WTC11 (cell line): Measurements from ENCODE around the gene KPNA3. TPM values are rescaled to one million over a fixed set of nuclear protein-coding genes. Genes with fewer than 3 reads are reported as not detected.

Source experiments
- ATAC-seq: fragments of 200-7000 bp; cut with Tn5 transposase; 2 replicates; pipeline ENCODE4 v1.10.0; 2021; ENCODE audit warnings: mild to moderate bottlenecking, moderate library complexity
- CTCF ChIA-PET: fragments of 300-600 bp; sonication (Branson Sonifier 250); formaldehyde crosslinking; loops from one replicate; lab custom pipeline; 2021; ENCODE audit warnings: antibody characterized with exemption; lab: Charles Lee
- POLR2A ChIA-PET: fragments of 350-600 bp; sonication (Branson Sonifier 250); formaldehyde crosslinking; loops from one replicate; lab custom pipeline; 2021; ENCODE audit warnings: antibody characterized with exemption; lab: Charles Lee
- DNase-seq: peaks from one replicate; pipeline ENCODE4 v3.0.0; 2021; ENCODE audit warnings: low spot score
- H3K27ac Mint-ChIP-seq: 2 replicates; pipeline ENCODE4 v1.8.0; 2021; ENCODE audit warnings: mixed read lengths
- H3K27me3 Mint-ChIP-seq: 2 replicates; pipeline ENCODE4 v1.8.0; 2021; ENCODE audit warnings: low read depth, mild to moderate bottlenecking, moderate library complexity, mixed read lengths
- H3K36me3 Mint-ChIP-seq: 2 replicates; pipeline ENCODE4 v1.8.0; 2021; ENCODE audit warnings: mixed read lengths
- H3K4me1 Mint-ChIP-seq: 2 replicates; pipeline ENCODE4 v1.8.0; 2022; ENCODE audit warnings: mixed read lengths
- H3K4me3 Mint-ChIP-seq: 2 replicates; pipeline ENCODE4 v1.8.0; 2021; ENCODE audit warnings: mild to moderate bottlenecking, moderate library complexity, mixed read lengths
- H3K9me3 Mint-ChIP-seq: 2 replicates; pipeline ENCODE4 v1.8.0; 2021; ENCODE audit warnings: mixed read lengths
- CREB1 ChIP-seq: sonication (generic); formaldehyde crosslinking; IDR thresholded peaks from 2 replicates; pipeline ENCODE4 v1.8.0; 2023; ENCODE audit warnings: mild to moderate bottlenecking, missing genetic modification reagents
- ELF4 ChIP-seq: sonication (generic); formaldehyde crosslinking; IDR thresholded peaks from 2 replicates; pipeline ENCODE4 v1.8.1; 2022; ENCODE audit warnings: low read depth, mild to moderate bottlenecking, moderate library complexity, missing genetic modification reagents
- EMX1 ChIP-seq: fragments of 250-450 bp; sonication (Bioruptor Pico); IDR thresholded peaks from 2 replicates; pipeline ENCODE4 v1.8.0; 2021; ENCODE audit warnings: mild to moderate bottlenecking
- HMGA2 ChIP-seq: fragments of 250-450 bp; sonication (Bioruptor Pico); IDR thresholded peaks from 2 replicates; pipeline ENCODE4 v1.4.0; 2021; ENCODE audit warnings: mild to moderate bottlenecking, moderate library complexity
- IRF2 ChIP-seq: sonication (generic); formaldehyde crosslinking; IDR thresholded peaks from 2 replicates; pipeline ENCODE4 v1.8.0; 2022; ENCODE audit warnings: low read depth, missing genetic modification reagents, borderline replicate concordance
- JAZF1 ChIP-seq: fragments of 250-450 bp; sonication (Bioruptor Pico); IDR thresholded peaks from 2 replicates; pipeline ENCODE4 v1.9.0; 2021; ENCODE audit warnings: moderate library complexity, mild to moderate bottlenecking, inconsistent platforms
- MXD4 ChIP-seq: fragments of 250-450 bp; sonication (Bioruptor Pico); IDR thresholded peaks from 2 replicates; pipeline ENCODE4 v1.8.0; 2021; ENCODE audit warnings: mild to moderate bottlenecking, moderate library complexity, borderline replicate concordance
- MYBL2 ChIP-seq: sonication (generic); formaldehyde crosslinking; IDR thresholded peaks from 2 replicates; pipeline ENCODE4 v1.8.1; 2023; ENCODE audit warnings: mild to moderate bottlenecking, moderate library complexity, missing genetic modification reagents
- NFATC4 ChIP-seq: fragments of 250-450 bp; sonication (Bioruptor Pico); IDR thresholded peaks from 2 replicates; pipeline ENCODE4 v1.9.0; 2021; ENCODE audit warnings: mild to moderate bottlenecking
- NFYB ChIP-seq: sonication (generic); formaldehyde crosslinking; conservative IDR thresholded peaks from 2 replicates; pipeline ENCODE4 v1.8.0; 2022; ENCODE audit warnings: low read depth, missing genetic modification reagents
- ZNF121 ChIP-seq: sonication (generic); formaldehyde crosslinking; IDR thresholded peaks from 2 replicates; pipeline ENCODE4 v1.8.0; 2023; ENCODE audit warnings: missing genetic modification reagents
- total RNA-seq: library from RNA; stranded (reverse); gene quantifications from 3 replicates; pipeline ENCODE4 v1.2.3, GENCODE V29; 2021
- TF ChIP-seq, protein P1 (sequence below): fragments of 250-450 bp; sonication (Bioruptor Pico); IDR thresholded peaks from 2 replicates; pipeline ENCODE4 v1.9.0; 2021; ENCODE audit warnings: mild to moderate bottlenecking, borderline replicate concordance
- TF ChIP-seq, protein P2 (sequence below): sonication (generic); formaldehyde crosslinking; IDR thresholded peaks from 2 replicates; pipeline ENCODE4 v1.8.0; 2023; ENCODE audit warnings: missing genetic modification reagents, mild to moderate bottlenecking, borderline replicate concordance
- TF ChIP-seq, protein P3 (sequence below): fragments of 200-600 bp; IDR thresholded peaks from 2 replicates; pipeline ENCODE4 v1.8.0; 2022; ENCODE audit warnings: antibody characterized with exemption
- TF ChIP-seq, protein P4 (sequence below): fragments of 250-450 bp; sonication (Bioruptor Pico); IDR thresholded peaks from 2 replicates; pipeline ENCODE4 v1.9.0; 2021; ENCODE audit warnings: mild to moderate bottlenecking

KPNA3 gene
- total RNA-seq, 1 experiment from 2014 or later, result 44.4 TPM

DNA sequence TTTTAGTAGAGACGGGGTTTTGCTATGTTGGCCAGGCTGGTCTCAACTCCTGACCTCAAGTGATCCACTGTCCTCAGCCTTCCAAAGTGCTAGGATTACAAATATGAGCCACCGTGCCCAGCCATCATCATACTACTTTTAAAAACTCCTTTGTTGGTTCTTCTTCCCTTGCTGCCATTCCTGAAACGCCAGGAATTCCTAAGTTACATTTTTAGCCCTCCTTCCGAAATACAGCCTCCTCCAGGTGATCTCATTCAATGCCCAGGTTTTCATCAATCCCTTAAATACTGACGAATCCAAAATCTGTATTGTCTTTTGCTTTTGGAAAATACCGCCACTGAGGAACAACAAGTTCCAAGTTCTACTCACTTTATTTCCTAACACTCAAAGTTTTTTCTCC, 75.9 kb downstream of the KPNA3 start (continued):
- TF ChIP-seq, protein P1, sequence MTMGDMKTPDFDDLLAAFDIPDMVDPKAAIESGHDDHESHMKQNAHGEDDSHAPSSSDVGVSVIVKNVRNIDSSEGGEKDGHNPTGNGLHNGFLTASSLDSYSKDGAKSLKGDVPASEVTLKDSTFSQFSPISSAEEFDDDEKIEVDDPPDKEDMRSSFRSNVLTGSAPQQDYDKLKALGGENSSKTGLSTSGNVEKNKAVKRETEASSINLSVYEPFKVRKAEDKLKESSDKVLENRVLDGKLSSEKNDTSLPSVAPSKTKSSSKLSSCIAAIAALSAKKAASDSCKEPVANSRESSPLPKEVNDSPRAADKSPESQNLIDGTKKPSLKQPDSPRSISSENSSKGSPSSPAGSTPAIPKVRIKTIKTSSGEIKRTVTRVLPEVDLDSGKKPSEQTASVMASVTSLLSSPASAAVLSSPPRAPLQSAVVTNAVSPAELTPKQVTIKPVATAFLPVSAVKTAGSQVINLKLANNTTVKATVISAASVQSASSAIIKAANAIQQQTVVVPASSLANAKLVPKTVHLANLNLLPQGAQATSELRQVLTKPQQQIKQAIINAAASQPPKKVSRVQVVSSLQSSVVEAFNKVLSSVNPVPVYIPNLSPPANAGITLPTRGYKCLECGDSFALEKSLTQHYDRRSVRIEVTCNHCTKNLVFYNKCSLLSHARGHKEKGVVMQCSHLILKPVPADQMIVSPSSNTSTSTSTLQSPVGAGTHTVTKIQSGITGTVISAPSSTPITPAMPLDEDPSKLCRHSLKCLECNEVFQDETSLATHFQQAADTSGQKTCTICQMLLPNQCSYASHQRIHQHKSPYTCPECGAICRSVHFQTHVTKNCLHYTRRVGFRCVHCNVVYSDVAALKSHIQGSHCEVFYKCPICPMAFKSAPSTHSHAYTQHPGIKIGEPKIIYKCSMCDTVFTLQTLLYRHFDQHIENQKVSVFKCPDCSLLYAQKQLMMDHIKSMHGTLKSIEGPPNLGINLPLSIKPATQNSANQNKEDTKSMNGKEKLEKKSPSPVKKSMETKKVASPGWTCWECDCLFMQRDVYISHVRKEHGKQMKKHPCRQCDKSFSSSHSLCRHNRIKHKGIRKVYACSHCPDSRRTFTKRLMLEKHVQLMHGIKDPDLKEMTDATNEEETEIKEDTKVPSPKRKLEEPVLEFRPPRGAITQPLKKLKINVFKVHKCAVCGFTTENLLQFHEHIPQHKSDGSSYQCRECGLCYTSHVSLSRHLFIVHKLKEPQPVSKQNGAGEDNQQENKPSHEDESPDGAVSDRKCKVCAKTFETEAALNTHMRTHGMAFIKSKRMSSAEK (CRISPR knock-in tag), result no peak
- TF ChIP-seq, protein P2, sequence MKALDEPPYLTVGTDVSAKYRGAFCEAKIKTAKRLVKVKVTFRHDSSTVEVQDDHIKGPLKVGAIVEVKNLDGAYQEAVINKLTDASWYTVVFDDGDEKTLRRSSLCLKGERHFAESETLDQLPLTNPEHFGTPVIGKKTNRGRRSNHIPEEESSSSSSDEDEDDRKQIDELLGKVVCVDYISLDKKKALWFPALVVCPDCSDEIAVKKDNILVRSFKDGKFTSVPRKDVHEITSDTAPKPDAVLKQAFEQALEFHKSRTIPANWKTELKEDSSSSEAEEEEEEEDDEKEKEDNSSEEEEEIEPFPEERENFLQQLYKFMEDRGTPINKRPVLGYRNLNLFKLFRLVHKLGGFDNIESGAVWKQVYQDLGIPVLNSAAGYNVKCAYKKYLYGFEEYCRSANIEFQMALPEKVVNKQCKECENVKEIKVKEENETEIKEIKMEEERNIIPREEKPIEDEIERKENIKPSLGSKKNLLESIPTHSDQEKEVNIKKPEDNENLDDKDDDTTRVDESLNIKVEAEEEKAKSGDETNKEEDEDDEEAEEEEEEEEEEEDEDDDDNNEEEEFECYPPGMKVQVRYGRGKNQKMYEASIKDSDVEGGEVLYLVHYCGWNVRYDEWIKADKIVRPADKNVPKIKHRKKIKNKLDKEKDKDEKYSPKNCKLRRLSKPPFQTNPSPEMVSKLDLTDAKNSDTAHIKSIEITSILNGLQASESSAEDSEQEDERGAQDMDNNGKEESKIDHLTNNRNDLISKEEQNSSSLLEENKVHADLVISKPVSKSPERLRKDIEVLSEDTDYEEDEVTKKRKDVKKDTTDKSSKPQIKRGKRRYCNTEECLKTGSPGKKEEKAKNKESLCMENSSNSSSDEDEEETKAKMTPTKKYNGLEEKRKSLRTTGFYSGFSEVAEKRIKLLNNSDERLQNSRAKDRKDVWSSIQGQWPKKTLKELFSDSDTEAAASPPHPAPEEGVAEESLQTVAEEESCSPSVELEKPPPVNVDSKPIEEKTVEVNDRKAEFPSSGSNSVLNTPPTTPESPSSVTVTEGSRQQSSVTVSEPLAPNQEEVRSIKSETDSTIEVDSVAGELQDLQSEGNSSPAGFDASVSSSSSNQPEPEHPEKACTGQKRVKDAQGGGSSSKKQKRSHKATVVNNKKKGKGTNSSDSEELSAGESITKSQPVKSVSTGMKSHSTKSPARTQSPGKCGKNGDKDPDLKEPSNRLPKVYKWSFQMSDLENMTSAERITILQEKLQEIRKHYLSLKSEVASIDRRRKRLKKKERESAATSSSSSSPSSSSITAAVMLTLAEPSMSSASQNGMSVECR (CRISPR knock-in tag), result no peak
- TF ChIP-seq MXD4 (CRISPR knock-in tag), result no peak
- no peak for TF ChIP-seq NFATC4
- TF ChIP-seq, protein P3, sequence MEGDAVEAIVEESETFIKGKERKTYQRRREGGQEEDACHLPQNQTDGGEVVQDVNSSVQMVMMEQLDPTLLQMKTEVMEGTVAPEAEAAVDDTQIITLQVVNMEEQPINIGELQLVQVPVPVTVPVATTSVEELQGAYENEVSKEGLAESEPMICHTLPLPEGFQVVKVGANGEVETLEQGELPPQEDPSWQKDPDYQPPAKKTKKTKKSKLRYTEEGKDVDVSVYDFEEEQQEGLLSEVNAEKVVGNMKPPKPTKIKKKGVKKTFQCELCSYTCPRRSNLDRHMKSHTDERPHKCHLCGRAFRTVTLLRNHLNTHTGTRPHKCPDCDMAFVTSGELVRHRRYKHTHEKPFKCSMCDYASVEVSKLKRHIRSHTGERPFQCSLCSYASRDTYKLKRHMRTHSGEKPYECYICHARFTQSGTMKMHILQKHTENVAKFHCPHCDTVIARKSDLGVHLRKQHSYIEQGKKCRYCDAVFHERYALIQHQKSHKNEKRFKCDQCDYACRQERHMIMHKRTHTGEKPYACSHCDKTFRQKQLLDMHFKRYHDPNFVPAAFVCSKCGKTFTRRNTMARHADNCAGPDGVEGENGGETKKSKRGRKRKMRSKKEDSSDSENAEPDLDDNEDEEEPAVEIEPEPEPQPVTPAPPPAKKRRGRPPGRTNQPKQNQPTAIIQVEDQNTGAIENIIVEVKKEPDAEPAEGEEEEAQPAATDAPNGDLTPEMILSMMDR, result no peak
- no peak for TF ChIP-seq ELF4 (CRISPR knock-in tag)
- no peak for TF ChIP-seq ZNF121
- TF ChIP-seq, all 79 proteins: peak for 0

DNA sequence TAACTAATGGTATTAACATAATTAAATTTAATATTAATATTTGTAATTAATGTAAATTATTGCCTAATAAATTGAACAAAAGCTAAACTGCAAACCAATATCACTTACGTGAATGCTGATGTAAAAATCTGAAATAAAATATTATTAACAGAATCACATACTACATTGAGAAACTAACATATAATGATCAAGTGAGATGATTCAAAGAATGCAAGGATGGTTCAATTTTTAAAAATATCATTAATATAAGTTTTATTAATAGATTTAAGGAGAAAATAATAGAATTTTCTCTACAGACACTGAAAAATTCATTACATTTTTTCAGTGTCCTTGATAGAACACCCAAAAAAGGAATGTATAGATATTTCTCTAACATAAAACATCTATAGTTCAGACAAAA, 77.7 kb downstream of the KPNA3 start:
- Mint-ChIP-seq H3K9me3 (peaks cover 12% of the 10 kb centered on the region), H3K4me3 (no peak overlapping the region), H3K36me3 (peaks cover 51% of the 10 kb centered on the region), H3K4me1 (peaks cover 12% of the 10 kb centered on the region), H3K27me3 (no peaks in the 10 kb centered on the region), H3K27ac (no peak overlapping the region)
- ATAC-seq (no peak), DNase-seq (no peak)
- CTCF ChIA-PET, result no interaction called here
- POLR2A ChIA-PET, result no interaction called here
- TF ChIP-seq NFYB (CRISPR knock-in tag) (no peak), HMGA2 (0 out of 2 replicates have a peak, but pooled peaks have one; percentile 11), MYBL2 (CRISPR knock-in tag) (no peak), CREB1 (no peak)
- TF ChIP-seq, protein P4, sequence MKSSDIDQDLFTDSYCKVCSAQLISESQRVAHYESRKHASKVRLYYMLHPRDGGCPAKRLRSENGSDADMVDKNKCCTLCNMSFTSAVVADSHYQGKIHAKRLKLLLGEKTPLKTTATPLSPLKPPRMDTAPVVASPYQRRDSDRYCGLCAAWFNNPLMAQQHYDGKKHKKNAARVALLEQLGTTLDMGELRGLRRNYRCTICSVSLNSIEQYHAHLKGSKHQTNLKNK, result no peak

DNA sequence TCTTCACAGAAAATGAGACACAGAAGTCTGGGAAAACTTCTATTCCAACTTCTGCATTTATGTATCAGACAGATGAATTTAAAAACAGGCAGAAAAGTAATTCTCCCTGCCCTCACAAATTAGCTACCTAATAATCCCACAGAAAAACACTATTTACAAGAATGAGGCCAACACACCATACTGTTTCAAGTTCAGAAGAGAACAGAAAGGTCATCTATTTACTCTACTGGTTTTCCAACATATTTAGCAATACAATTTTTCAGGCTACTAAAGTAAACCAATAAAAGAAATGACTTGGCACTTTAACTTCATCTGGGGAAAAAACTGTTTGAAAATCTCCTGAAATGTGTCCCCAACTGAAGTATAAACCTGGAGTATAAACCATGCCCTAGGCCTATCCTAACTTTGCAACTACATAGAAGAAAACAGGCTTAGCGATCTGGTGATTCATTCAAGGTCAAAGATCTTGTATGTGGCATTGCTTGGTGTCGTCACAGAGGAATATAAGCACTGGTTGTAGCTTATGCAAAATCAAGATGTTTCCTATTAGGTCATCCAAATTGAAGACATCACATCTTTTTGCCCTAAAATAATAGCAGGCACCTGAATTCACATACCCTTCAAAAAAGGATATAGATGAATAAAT, 81.1 kb downstream of the KPNA3 start:
- CTCF ChIA-PET, result no interaction called here
- Mint-ChIP-seq H3K4me3 (no peak overlapping the region), H3K9me3 (peaks cover 8% of the 10 kb centered on the region), H3K4me1 (no peaks in the 10 kb centered on the region), H3K27ac (0 out of 2 replicates have a peak overlapping the region, but pooled peaks have one; percentile 13), H3K27me3 (no peaks in the 10 kb centered on the region), H3K36me3 (peaks cover 50% of the 10 kb centered on the region)
- POLR2A ChIA-PET, result interaction anchor here (0.9 kb wide), 1 partner anchor 18 kb away, joined by 3 read pairs; no protein-coding TSS in a partner anchor
- ATAC-seq, result no peak
- DNase-seq, result no peak
- TF ChIP-seq, protein P2 (CRISPR knock-in tag), result no peak
- TF ChIP-seq, protein P3, result no peak
- TF ChIP-seq JAZF1 (CRISPR knock-in tag) (no peak), IRF2 (CRISPR knock-in tag) (no peak), EMX1 (no peak)
